HK-2 (cell line): ENCODE results near the gene KIF20B.
"Not testable (repeated sequence)": the region's sequence is repeated elsewhere in the genome, so short reads cannot be mapped to it uniquely, and the experiment has no call there.

Source experiments
- DNase-seq: peaks from one replicate; pipeline ENCODE4 v3.0.0-alpha.2; 2018; ENCODE audit not compliant: unreplicated experiment

KIF20B gene

DNA sequence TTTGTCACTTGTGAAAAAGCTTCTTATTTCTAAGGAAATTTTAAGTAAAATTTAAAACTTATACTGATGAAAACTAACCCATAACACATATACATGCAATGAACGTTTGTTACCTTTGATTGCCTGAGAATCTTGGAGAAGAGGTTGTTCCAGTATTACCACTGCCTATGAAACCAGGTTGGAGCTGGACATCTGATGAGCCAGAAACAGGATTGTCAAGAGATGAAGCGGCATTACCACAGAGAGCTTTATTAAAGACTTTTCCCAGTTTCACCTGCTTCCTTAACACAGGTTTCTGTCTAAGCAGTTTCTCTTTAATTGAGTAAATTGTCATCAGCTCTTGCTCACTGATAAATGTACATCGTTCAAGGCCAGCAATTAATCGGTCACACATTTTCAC lies 9.0 kb upstream of the KIF20B start:
- no peak for DNase-seq

DNA sequence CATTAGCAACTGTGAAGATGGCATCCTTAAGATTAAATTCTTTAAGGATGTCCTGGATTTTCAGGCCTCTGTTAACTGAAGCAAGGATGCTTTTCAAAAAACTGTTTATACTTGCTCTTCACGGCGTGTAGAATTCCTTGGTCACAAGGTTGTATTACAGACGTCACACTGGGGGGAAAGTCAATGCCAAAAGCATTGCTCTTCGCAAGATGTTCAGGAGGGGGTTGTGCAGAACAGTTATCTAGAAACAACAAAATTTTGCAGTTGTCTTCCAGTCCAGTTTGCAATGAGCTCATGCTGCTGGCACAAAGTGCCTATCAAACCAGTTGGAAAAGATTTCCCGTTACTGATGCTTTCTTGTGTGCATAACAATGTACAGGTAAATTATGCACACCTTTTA lies 8.2 kb upstream of the KIF20B start:
- DNase-seq, result no peak

DNA sequence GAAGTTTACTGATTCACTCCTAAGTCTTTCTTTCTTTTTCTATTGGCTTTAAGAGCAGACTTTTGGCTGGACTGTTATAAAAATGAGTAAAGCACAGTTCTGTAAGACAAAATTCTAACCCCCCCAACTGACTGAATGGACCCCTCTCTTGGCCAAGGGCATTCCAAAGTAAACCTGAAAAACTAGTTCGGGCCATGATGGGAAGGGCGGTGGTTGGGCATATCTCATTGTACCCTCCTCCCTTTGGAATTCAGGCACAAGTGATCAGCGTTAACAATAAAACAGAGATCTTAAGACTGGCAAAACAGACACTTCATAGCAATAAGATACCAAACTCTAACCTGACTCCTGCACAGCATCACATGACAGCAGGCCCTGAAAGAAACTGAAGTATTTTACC lies 6.1 kb upstream of the KIF20B start:
- DNase-seq, result no peak

DNA sequence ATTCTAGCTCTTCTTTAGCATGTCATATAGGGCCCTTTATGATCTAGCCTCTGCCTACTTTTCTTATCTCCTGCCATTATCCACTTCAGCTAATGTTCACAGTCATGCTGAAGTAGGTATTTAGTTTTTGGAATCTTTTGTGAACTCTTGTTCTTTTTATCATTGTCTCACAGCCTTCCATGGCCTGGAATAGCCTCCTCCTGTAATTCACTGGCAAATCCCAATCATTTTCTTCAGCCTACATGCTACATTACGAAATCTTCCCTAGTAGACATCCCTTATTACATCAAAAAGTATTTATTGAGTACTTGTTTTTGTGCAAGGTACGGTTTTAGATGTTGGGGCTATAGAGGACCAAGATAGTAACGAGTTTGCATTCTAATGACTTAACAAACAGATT lies 3.4 kb upstream of the KIF20B start:
- no peak for DNase-seq

DNA sequence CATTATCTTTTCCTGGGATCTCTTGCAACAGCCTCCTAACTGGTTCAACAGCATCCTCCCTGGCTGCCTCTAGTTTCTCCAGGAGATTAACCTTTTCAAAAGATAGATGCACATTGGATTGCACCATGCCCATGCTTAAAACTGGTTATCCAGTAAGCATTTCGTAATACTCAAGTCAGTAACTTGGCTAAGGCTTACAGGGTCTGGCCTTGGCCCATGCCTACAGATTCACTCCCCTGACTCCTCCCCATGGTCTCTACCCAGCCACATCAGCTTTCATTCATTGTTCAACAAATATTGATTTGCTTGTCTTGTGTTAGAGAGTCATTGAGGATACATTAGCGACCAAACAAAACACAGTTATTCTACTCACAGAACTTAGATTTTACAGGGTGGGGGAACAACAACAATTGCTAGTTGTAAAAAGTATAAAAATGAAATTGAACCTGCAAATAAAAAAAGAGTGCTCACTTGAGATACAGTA lies 1.8 kb upstream of the KIF20B start:
- no peak for DNase-seq

DNA sequence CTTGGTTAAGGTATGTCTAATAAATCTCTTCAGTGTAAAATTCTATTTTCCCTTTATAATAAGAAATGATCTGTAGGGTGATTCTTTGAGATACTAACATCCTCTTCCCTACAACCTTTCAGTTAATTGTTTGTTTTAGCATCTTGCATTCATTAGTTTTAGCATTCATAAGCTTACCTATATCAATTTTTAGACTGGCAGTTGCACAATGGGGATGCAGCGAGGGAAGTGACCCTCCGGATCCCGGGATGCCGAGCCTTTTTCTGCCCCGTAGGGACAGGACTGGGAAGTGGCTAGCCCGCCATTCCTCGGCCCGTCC lies 508 bp upstream of the KIF20B start:
- no peak for DNase-seq

DNA sequence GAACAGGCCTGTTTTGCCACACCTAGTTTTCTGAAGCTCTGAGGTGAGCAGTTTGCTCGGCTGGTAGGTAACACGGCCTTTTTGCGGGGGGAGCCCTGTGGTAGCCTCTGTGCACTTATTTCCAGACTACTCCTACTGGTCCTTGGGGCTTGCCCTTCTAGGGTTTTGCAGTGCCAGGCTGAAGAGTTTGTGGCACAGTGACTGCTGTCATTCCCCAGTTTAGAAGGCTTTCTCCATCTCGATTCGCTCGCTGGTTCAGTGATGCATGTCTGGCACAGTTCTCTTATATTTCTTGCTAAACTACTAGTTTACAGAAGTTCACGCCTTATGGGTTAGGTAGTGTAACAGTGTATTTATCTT lies 711 bp downstream of the KIF20B start:
- peak; percentile 22 for DNase-seq

DNA sequence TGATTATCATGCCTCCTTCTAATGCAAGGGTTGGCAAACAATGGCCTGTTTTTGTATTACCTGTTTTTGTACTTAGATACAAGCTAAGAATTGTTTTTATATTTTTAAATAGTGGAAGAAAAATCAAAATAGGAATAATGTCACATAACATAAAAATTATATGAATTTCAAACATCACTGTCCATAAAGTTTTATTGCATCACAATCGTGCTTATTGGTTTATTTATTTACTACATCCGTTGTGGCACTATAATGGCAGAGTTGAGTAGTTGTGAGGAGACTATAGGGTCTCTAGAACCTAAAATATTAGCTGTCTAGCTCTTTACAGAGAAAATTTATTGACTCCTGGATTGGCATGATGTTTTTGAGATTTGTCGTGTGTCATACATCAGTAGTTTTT lies 4.1 kb downstream of the KIF20B start:
- DNase-seq, result no peak

DNA sequence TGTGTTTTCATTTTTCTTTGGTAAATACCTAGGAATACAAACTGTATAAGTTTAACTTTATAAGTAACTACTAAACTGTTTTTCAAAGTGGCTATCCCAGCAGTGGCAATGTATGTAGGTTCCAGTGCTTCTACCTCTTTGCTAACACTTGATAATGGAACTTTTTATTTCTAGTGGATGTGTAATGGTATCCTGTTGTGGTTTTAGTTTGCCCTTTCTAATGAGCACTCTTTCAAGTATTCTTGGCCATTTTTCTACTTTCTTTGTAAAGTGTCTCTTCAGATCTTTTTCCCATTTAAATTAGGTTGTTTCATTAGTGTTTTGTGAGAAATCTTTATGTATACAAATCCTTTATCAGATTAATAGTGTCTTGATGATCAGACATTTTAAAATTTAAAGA lies 4.6 kb downstream of the KIF20B start:
- no peak for DNase-seq

DNA sequence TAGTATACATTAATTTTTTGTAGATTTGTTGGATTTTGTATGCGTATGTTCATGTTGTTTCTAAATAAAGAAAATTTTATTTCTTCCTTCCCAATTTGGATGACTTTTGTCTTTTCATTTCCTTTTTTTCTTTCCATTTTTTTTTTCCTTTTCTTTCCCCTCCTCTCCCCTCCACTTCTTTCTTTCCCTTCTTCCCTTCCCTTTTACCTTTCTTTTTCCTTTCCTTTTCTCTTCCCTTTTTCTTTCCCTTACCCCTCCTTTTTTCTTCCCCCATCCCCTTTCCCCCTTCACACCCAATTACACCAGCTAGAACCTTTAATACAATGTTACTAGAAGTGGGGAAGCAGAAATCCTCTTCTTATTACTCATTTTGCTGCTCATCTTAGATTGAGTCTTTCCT lies 6.0 kb downstream of the KIF20B start:
- no peak for DNase-seq

DNA sequence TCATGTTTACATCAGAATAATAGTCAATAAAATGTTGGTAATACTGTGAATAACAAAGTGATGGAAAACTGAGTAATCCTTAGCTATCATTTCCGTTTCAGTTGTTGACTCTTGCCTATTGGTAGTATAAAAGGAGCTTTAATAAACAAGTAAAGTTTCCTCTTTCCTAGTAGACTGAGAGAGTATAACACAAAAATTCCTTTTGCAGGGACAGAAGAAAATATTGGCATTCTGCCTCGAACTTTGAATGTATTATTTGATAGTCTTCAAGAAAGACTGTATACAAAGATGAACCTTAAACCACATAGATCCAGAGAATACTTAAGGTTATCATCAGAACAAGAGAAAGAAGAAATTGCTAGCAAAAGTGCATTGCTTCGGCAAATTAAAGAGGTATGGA lies 9.4 kb downstream of the KIF20B start:
- DNase-seq, result no peak

DNA sequence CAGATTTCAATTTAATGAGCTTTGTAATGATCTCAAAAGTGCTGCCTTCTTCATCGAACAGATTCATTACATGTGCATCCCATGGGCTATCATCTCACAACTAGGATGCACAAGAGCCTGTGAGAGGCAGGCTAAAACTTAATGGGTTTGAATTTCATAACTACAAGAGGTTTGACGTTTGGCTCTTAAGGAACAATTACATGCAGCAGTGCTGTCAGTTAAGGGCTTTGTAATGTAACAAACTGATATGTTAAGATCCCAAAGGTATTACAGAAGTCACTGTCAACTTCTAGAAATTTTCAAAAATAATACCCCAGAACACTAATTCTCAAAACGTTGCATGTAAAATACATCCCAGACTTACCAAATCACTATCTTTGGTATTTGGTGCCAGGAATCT lies 33.2 kb downstream of the KIF20B start:
- no peak for DNase-seq

DNA sequence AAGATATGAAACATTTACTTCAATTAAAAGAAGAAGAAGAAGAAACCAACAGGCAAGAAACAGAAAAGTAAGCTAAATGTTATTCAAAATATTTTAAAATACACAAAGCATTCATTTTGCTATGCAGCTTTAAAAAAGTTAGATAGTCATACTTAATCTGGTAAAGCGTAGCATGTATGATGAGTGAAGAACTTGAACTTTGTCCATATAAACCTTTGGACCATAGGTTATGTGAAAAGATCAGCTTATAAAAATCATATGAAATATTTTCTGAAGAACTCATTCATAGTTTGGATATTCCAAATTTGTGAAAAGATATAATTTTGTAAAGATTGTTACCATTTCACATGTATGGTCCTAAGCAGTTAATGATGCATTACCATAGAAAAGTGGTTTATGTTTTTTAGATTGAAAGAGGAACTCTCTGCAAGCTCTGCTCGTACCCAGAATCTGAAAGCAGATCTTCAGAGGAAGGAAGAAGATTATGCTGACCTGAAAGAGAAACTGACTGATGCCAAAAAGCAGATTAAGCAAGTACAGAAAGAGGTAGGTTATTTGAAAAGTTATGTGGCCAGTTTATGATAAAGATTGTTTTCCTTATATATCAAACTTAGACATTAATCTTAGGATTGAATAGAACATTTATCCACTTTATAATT lies 37.3 kb downstream of the KIF20B start:
- DNase-seq, result no peak

DNA sequence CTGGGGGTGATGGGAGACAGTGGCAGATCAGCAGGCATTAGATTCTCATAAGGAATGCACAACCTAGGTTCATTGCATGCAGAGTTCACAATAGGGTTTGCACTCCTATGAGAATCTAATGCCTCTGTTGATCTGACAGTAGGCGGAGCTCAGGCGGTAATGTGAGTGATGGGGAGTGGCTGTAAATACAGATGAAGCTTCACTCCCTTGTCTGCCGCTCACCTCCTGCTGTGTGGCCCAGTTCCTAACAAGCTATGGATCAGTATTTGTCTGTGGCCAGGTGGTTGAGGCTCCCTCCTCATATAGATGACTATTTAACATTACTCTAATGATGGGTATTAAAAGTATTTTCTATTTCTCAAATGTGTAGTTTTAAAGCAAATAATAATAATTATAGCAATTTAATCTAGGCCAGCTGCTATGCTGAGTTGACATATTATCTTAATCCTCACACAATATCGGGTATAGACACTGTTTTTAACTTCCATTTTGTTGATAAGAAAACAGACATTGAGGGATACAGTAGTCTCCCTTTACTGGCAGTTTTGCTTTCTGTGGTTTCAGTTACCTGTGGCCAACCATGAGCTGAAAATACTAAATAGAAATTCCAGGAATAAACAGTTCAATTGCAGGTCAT lies 39.9 kb downstream of the KIF20B start:
- DNase-seq, result no peak

DNA sequence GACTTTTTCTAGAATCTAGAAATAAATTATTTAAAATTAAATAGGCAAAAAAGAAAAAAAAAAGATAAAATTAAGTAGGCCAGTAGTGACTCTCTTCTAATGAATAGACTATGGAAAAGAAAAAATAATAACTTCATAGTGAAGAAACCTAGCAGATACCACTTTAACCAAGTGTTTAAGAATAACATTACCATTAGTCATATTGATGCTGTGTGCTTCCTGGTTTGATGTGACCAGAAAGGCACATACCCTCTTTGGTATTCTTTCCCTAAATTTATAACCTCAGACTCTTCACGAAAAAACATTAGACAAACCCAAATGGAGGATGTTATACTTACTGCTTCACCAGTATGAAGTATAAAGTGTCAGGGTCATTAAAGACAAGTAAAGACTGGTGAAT lies 42.6 kb downstream of the KIF20B start:
- no peak for DNase-seq

DNA sequence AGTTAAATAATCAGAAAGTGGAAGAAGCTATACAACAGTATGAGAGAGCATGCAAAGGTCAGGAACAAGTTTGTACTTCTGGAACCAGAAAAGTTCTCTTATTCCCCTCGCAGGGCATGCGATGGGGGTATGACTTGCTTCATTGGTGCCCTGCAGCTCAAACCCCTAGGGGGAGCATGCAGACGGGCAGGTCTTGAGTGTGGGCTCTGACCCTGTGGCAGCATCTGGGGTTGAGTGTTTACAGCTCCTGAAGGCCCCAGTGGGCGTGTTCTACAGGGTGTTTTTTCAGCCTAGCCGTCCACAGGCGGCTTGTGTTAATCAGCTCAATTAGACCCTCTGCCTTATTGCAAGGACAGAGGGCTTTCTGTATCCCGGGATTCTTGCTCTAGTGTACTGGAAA lies 44.5 kb downstream of the KIF20B start:
- DNase-seq, result no peak

DNA sequence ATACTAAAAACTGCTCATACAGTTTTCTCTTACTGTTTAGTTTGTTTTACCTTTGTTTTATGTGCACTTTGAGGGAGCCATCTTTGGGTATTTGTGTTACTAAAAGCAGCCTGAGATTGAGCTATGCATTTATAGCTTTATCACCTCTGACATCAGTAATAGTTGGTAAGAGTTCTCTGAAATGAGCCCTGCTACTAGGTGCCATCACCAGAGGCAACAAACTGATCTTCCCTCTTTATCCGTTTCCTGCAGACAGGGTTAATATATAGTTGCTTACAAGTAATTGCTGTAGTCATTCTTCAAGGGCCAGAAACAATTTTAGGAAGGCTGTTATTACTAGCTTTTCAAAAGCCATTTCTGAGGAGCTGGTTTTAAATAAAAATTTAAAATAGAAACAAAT lies 49.1 kb downstream of the KIF20B start:
- DNase-seq, result no peak

DNA sequence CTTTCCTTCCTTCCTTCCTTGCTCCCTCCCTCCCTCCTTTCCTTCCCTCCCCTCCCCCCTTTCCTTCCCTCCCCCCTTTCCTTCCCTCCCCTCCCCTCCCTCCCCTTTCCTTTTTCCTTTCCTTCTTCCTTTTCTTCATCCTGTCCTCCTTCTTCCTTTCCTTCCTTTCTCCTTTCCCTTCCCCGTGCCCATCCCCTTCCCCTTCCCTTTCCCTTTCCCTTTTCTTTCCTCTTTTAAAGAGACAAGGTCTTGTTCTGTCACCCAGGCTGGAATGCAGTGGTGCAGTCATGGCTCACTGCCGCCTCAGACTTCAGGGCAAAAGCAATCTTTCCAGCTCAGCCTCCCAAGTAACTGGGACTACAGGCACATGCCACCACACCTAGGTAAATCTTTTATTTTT lies 54.0 kb downstream of the KIF20B start:
- DNase-seq, result no peak

DNA sequence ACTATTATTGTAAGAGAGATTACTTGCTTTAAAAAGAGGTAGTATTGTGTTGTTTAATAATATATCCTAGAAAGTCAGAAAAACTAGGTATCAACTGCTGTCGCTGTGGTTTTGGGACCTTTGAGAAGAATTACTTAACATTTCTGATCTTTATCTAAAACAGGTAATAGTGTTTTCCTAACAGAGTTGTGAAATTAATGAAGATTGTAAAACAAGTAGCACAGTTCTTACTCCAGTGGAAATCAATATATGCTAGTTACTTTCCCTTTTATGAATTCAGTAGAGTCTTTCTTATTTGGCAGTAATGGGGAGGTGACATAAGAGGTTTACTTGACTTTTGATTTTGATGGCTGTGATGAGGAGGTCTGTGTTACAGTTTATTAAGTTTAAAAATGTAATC lies 58.1 kb downstream of the KIF20B start:
- no peak for DNase-seq

DNA sequence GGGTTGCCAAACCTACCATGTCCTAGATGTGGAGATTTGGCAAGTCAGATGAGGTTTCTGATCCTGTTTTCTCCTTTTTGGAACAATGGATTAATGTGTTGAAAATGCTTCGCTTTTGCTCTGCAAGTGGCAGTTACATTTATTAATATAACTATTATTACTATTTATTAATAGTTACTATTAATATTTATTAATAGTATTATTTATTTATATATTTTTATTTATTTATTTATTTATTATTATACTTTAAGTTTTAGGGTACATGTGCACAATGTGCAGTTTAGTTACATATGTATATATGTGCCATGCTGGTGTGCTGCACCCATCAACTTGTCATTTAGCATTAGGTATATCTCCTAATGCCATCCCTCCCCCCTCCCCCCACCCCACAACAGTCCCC lies 62.3 kb downstream of the KIF20B start:
- DNase-seq, result not testable (repeated sequence)

DNA sequence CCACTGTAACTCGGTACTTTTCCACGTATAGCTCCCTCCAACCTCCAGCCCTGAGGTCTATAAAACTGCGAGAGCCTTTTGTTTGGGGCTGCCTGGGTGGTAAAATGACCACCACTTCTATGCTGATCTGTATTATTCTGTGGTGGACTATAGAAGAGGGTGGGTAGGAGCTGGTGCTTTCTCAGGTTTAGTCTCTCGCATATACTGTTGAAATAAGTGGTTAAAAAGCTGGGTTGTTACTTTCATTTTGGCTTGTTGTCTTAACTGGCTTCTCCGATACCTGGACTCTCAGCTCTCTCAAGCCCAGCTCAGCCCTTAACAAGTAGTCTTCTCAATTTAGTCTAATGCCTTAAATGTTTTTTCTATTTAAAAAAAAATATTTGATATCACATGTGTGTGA lies 70.3 kb downstream of the KIF20B start:
- no peak for DNase-seq

DNA sequence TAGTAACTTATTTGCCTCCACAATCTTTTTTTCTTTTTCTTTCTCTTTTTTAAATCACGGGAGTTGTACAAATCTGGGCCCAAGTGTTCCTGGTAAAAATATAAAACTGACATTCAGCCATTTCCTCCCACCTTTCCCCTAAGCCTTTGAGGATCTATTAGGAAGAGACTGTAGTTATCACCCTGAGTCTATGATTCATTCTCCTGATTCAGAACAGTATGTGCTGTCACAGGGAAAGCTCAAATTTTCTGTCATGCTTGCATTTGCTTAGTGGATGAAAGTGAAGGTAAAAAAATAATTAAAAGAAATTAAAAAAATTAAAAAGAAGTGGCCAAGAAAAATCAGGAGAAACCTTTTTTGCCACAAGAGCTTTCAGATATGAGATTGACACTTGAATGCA lies 71.7 kb downstream of the KIF20B start:
- no peak for DNase-seq

DNA sequence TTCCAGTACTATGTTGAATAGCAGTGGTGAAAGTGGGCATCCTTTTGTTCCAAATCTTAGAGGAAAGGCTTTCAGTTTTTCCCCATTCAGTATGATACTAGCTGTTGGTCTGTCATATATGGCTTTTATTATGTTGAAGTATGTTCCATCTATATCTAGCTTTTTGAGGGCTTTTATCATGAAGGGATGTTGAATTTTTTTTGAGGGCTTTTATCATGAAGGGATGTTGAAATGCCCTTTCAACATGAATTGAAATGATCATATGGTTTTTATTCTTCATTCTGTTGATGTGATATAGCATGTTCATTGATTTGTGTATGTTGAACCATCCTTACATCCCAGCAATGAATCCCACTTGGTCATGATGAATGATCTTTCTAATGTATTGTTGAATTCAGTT lies 75.3 kb downstream of the KIF20B start:
- DNase-seq, result no peak

DNA sequence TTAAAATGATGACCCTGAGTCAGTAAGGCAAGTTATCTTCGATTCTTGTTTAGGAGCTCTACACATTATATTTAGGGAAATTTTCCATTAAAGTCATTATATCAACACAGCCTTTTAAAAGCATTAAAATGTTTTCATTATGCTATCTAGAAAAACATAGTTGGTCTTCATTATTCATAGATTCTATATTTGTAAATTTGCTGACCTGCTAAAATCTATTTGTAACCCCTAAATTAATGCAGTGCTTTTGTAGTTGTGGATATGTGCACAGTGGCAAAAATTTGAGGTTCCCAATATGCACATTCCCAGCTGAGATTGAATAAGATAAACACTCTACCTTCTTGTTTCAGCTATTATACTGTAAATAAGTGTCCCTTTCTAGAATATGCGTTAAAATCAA lies 81.1 kb downstream of the KIF20B start:
- no peak for DNase-seq
